ENCODE results near the gene ARL2.

ARL2 gene

GRCh38 chr11:65069217-65069616, 55.3 kb downstream of the ARL2 start:
- peak; percentile 52 for DNase-seq (ENCODE audit: low read depth)

More at GRCh38 chr11:65069217-65069616, 55.3 kb downstream of the ARL2 start:
- TF ChIP-seq, protein P1, sequence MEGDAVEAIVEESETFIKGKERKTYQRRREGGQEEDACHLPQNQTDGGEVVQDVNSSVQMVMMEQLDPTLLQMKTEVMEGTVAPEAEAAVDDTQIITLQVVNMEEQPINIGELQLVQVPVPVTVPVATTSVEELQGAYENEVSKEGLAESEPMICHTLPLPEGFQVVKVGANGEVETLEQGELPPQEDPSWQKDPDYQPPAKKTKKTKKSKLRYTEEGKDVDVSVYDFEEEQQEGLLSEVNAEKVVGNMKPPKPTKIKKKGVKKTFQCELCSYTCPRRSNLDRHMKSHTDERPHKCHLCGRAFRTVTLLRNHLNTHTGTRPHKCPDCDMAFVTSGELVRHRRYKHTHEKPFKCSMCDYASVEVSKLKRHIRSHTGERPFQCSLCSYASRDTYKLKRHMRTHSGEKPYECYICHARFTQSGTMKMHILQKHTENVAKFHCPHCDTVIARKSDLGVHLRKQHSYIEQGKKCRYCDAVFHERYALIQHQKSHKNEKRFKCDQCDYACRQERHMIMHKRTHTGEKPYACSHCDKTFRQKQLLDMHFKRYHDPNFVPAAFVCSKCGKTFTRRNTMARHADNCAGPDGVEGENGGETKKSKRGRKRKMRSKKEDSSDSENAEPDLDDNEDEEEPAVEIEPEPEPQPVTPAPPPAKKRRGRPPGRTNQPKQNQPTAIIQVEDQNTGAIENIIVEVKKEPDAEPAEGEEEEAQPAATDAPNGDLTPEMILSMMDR (IDR thresholded peaks at IDR 0.05; ENCODE audit: insufficient read depth, low read depth, low read length, missing control alignments): no peak
- H3K4me3 ChIP-seq (ENCODE audit: low read length): no peak overlapping the region
